Mesodermal cell (in vitro differentiated cells): ENCODE results near the gene DIPK1B.

Source experiments
- H3K27ac ChIP-seq: 2 replicates; pipeline ENCODE4 v1.7.0; 2013; ENCODE audit warnings: mild to moderate bottlenecking, low read depth, low read length, moderate library complexity; ENCODE audit not compliant: severe bottlenecking
- H3K36me3 ChIP-seq: 2 replicates; pipeline ENCODE4 v1.7.1; 2013; ENCODE audit warnings: mild to moderate bottlenecking, low read length, moderate library complexity; ENCODE audit not compliant: control insufficient read depth, insufficient read depth
- H3K4me1 ChIP-seq: one replicate; pipeline ENCODE4 v1.7.1; 2013; ENCODE audit warnings: mild to moderate bottlenecking, low read length; ENCODE audit not compliant: insufficient read depth, control insufficient read depth, poor library complexity, severe bottlenecking
- H3K4me3 ChIP-seq: 2 replicates; pipeline ENCODE4 v1.7.0; 2013; ENCODE audit warnings: low read length, control low read depth, mild to moderate bottlenecking; ENCODE audit not compliant: insufficient read depth, poor library complexity, severe bottlenecking; ENCODE audit errors: extremely low read depth
- H3K9me3 ChIP-seq: 2 replicates; pipeline ENCODE4 v1.7.1; 2013; ENCODE audit warnings: mild to moderate bottlenecking, low read length, moderate library complexity; ENCODE audit not compliant: control insufficient read depth
- WGBS, 2 experiments: methylation state at CpG; one replicate each; pipeline ENCODE4 v1.1.5; 2013; ENCODE audit warnings: missing lambda C conversion rate in 2 of 2; ENCODE audit not compliant: insufficient coverage in 2 of 2; 5-methylcytosine and 5-hydroxymethylcytosine counted together

DIPK1B gene

DNA sequence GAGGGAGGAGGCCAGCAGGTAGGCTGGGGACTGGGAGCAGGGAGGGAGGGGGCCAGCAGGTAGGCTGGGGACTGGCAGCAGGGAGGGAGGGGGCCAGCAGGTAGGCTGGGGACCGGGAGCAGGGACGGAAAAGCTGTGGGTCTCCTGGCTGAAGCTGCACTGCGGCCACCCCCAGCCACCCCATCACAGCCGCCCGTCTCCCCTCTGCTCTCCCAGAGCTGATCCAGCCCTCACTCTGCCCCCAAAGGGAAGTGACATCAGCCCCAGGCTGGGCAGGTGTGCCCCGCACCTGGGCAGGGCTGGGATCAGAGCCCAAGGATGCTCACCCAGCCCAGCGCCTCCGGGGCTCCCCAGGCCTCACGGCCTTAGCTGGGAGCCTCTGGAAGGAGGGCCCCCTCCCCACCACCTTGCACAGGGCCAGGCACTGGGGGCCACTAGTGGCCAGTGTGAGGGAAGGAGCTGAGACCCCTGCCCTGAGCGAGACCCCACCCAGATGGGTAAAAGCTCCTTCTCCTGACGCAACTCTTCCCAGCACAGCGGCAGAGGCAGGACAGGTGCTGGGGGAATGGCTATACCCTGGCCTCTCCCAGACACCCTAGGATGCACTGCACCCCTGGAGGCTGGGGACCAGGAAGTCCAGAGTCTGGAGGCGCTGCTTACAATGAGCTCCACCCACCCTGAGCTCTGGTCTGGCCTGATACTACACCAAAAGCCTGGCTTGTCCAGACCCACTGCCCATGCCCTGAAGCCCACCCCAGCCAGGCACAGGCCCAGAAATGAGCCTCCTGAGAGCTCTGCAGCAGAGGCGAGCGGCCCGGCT lies 36.7 kb upstream of the DIPK1B start:
- Histone ChIP-seq H3K4me1 (peaks cover 3% of the 10 kb centered on the region), H3K27ac (no peak overlapping the region), H3K4me3 (no peak overlapping the region), H3K36me3 (peaks cover 8% of the 10 kb centered on the region), H3K9me3 (no peaks in the 10 kb centered on the region)
- WGBS, 2 experiments = 90 to 97% methylated on average over 12 to 13 of the region's 16 CpGs

DNA sequence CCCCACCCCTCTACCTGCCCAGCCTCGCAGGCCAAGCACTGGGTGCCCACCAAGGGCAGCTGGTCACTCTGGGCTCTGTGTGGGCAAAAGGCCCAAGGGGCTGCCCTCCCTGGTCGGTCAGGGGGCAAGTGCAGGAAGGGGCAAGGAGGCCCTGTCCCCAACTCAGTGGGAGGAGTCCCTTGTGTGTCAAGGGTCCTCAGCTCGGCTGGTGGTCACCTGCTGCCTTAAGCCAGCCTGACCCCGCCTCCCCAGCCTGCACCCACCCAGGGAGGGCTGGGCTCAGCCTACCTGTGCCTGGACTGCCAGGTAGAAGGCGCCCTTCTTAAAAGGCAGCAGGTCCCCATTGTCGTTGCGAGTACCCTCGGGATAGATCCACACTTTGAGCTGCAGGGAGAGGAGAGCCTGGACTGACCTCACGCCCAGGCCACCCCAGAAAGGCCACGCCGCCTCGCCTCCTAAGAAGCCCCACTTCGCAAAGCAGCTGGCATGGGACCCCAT lies 36.0 kb upstream of the DIPK1B start:
- H3K9me3 ChIP-seq = no peaks in the 10 kb centered on the region
- H3K27ac ChIP-seq = no peak overlapping the region

DNA sequence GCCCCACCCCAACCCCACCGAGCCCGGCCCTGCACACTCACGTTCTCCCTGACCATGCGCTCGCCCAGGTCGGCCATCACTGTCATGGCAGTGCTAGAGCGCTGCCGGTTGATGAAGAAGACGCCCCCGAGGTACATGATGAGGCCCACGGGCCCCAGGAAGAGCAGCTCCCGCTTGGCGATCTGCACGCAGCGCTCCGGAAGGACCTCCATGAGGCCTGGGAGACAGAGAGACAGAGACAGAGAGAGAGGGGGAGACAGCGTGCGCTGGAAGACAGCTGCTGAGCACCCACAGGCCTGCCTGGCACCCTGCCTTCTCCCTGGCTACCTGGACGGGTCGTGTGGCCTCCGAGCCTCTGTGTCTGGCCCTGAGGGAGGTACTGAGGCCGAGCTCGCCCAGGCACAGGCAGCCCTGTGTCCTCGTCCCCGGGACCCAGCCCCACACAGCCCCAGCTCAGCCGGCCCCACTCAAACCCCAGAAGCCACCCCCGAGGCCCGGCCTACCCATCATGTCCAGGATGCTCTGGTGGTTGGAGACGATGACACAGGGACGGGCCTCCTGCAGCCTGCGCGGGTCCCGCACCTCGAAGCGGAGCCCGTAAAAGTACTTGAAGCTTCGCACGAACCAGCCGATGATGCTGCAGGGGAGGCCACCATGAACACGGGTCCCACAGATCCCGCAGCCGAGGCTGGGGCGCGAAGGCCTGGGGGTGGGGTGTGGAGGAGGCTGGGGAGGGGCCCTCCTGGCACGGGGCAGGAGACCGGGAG lies 35.3 kb upstream of the DIPK1B start:
- no peak overlapping the region for H3K4me3 ChIP-seq
- H3K9me3 ChIP-seq = no peaks in the 10 kb centered on the region
- 94 to 95% methylated on average over 42 to 43 of the region's 46 CpGs for WGBS, 2 experiments
- H3K36me3 ChIP-seq = peaks cover 8% of the 10 kb centered on the region
- H3K4me1 ChIP-seq = peaks cover 3% of the 10 kb centered on the region
- no peak overlapping the region for H3K27ac ChIP-seq

More for the DNA sequence above, 36.0 kb upstream of the DIPK1B start:
- Histone ChIP-seq H3K36me3 (peaks cover 8% of the 10 kb centered on the region), H3K4me3 (no peak overlapping the region), H3K4me1 (peaks cover 3% of the 10 kb centered on the region)
- WGBS, 2 experiments = 89 to 96% methylated on average over 8 to 13 of the region's 13 CpGs

DNA sequence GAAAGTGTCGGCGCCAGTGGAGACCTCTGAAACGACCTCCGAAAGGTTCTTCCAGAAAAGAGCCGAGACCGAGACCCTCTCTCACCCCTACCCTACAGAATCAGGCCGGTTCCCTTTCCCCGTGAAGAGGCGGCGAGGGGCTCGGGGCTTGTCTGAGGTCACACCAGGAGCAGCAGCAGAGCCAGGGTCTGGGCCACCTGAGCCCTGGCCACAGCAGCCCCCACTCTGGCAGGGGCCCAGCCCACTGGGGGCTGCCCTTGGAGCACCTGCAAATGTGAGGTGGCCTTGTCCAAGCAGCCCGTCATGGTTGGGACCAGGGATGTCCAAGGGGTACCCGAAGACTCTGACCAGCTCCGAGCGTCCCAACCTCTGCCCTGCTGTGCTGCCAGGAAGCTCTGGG lies 34.3 kb upstream of the DIPK1B start:
- Histone ChIP-seq H3K4me3 (no peak overlapping the region), H3K4me1 (peaks cover 3% of the 10 kb centered on the region), H3K27ac (no peak overlapping the region), H3K9me3 (no peaks in the 10 kb centered on the region), H3K36me3 (peaks cover 8% of the 10 kb centered on the region)
- 93% methylated on average over 11 to 14 of the region's 15 CpGs for WGBS, 2 experiments

DNA sequence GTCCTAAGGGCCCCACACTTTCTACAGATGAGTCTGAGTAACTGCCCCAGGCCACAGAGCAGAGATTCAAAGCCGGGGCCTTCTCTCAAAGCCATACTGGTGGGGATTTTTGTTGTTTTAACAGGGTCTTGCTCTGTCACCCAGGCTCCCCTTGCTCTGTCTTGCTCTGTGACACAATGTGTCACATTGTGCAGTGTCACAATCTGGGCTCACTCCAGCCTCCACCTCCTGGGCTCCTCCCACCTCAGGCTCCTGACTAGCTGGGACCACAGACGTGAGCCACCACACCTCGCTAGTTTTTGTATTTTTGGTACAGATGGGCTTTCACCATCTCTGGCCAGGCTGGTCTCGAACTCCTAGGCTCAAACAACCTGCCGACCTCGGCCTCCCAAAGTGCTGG lies 33.7 kb upstream of the DIPK1B start:
- 89 to 95% methylated on average over 6 of the region's 6 CpGs for WGBS, 2 experiments
- peaks cover 8% of the 10 kb centered on the region for H3K36me3 ChIP-seq
- no peak overlapping the region for H3K27ac ChIP-seq

DNA sequence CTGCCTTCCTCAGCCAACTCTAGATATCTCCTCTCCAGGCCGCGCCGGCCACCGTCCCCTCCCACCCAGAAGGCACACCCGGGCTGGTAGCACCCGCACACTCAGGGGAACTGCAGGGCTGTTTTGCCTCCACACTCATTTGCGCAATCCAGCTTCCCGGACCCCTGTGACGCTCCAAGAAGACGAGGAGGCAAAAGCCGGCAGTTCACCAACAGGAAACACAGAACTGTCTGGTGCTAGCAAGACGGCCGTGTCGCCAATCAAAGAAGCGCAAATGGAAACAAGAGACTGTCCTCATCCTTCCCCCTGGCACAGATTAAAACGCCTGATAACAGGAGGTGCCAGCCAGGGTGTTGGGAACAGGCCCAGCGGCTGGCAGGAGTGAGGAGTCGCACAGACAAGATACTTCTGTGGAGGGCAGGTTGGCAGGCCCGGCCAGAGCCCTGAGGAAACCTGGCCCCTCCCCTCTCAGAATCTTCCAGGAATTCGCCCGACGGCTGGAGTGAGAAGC lies 32.9 kb upstream of the DIPK1B start:
- H3K36me3 ChIP-seq = peaks cover 3% of the 10 kb centered on the region
- no peaks in the 10 kb centered on the region for H3K9me3 ChIP-seq
- WGBS, 2 experiments = 94% methylated on average over 17 of the region's 22 CpGs
- no peak overlapping the region for H3K27ac ChIP-seq
- H3K4me3 ChIP-seq = no peak overlapping the region
- H3K4me1 ChIP-seq = peaks cover 3% of the 10 kb centered on the region

More for the DNA sequence above, 33.7 kb upstream of the DIPK1B start:
- peaks cover 3% of the 10 kb centered on the region for H3K4me1 ChIP-seq
- no peaks in the 10 kb centered on the region for H3K9me3 ChIP-seq
- H3K4me3 ChIP-seq = no peak overlapping the region

DNA sequence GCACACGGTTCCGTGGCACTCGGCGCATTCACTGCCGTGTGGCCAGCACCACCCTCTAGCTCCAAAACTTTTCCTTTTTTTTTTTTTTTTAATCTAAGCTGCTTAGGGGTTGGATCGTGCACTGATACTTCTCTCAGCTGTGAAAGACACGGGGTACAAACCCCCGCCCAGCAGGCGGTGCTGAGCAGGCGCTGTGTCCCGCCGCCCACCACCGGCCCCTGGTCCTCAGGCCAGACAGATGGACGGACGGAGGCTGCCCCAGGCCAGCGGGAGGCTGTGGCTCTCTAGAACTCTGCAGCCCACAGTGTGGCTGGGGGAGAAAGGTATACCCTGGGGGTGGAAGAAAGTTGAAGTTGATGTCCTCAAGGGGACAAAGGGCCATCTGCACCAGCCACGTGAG lies 31.3 kb upstream of the DIPK1B start:
- 97 to 99% methylated on average over 14 to 17 of the region's 17 CpGs for WGBS, 2 experiments
- no peak overlapping the region for H3K27ac ChIP-seq
- no peaks in the 10 kb centered on the region for H3K36me3 ChIP-seq
- H3K4me1 ChIP-seq = peaks cover 3% of the 10 kb centered on the region
- no peaks in the 10 kb centered on the region for H3K9me3 ChIP-seq
- no peak overlapping the region for H3K4me3 ChIP-seq

DNA sequence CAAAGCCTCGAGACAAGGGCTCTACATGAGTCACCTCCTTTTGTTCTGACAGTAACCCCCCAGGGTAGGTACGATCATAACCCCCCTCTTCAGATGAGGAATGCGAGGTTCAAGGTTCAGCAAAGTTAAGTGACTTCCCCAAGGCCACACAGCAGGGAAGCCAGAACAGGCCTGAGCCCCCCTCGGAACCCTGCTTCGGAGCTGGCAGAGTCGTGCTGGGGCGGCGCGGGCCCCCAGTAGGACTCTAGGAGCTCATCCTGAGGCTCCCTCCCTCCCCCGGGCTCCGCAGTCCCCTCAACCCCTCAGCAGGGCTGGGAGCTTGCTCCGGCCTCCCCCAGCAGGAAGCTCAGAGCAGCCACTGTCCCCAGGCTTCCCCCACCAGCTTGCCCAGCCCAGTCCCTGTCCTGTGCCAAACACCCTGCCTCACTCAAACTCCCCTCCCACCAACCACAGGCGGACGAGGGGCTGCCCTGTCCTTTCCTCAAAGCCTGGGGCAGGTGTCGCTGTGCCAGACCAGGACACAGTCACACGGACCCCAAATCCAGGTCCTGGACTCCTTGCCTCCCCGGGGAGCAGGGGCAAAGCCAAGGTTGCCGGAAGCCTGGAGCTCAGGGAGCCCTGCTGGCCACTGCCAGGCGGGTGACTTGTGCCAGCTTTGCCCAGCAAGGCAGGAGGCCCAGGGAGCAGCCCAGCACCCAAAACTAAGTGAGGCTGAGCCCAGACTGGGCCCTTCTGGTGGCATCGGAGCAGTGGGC lies 30.2 kb upstream of the DIPK1B start:
- Histone ChIP-seq H3K27ac (no peak overlapping the region), H3K4me1 (peaks cover 3% of the 10 kb centered on the region), H3K4me3 (no peak overlapping the region), H3K9me3 (no peaks in the 10 kb centered on the region), H3K36me3 (no peaks in the 10 kb centered on the region)
- WGBS, 2 experiments = 80 to 81% methylated on average over 12 to 18 of the region's 20 CpGs

DNA sequence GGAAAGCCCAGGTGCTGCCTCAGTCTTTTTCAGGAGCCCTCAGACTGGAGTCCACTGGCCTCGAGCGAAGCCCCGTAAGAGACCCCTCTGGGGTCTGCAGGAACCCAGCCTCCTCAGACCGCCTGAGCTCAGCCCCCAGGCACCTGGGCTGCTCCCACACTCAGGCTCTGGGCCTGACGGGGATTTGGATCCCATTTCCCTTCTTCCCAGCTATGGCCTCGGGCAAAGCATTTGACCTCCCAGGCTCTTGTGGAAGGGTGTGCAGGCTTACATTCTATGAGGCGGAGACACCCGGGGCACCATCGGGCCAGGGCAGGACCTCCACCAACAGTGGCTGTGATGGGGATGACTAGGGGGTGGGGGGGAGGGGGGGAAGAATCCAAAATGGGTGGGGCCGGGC lies 29.7 kb upstream of the DIPK1B start:
- H3K9me3 ChIP-seq = no peaks in the 10 kb centered on the region
- no peak overlapping the region for H3K4me3 ChIP-seq
- H3K4me1 ChIP-seq = peaks cover 3% of the 10 kb centered on the region
- H3K36me3 ChIP-seq = no peaks in the 10 kb centered on the region
- H3K27ac ChIP-seq = no peak overlapping the region
- WGBS, 2 experiments = 83 to 86% methylated on average over 2 to 6 of the region's 10 CpGs

DNA sequence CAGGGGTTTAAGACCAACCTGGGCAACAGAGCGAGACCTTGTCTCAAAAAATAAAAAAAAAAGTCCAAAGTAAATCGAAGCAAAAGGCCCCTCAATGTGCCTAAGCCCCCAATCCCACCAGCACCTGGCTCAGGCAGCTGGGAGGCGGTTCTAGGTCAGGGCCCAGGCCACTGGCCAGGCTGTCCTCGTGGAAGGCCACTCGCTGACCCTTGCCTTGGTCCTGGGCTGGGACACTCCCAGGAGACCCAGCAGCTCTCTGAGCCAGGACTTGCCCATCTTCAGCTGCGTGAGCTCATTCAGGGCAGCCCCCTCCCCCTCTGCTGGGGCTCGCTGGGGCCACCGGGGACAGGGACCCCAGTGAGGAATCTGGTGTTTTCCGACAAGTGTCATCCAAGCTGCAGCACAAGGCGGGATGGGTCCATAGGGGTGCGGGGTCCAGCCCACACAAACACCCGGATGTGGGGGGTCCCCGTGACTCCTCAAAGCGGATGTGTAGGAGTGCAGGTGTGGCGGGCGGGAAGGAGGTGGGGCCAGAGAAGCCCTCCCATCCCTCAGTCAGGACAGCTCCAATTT lies 29.1 kb upstream of the DIPK1B start:
- H3K4me1 ChIP-seq = peaks cover 3% of the 10 kb centered on the region
- no peaks in the 10 kb centered on the region for H3K36me3 ChIP-seq
- no peak overlapping the region for H3K27ac ChIP-seq
- no peaks in the 10 kb centered on the region for H3K9me3 ChIP-seq
- 90% methylated on average over 13 to 14 of the region's 16 CpGs for WGBS, 2 experiments
- H3K4me3 ChIP-seq = no peak overlapping the region
